ENCODE data around the gene MSRB2. TPM values are rescaled to one million over a fixed set of nuclear protein-coding genes. Genes with fewer than 3 reads are reported as not detected.

The MSRB2 gene
- 20.3 and 29.8 TPM in 2 replicates for total RNA-seq

DNA sequence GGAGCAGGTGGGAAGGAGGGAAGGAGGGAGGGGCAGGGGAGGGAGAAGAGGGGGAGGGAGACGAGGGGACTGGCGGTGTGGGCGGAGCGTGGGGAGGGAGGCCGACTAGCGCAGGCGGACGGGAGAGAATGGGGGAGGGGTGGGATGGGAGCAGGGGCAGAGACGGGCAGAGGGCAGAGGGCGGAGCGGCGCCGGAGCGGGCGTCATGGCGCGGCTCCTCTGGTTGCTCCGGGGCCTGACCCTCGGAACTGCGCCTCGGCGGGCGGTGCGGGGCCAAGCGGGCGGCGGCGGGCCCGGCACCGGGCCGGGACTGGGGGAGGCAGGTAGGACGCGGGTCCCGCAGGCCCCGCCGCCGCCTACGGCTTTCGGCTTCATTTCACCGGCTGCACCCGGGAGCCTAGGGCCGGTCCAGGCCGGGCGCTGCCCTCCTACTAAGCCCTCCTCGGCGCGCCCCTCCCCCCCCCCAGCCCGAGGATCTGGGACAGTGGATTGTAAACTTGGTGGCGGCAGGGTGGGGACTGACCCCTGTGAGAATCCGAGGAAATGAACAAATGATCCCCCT is at the start of gene MSRB2:
MSRB2 (plus strand) TSS at position 176 of the 562 bp plus-strand sequence; CDS start at position 206, 30 bp downstream.

Other genes with a start within 250 kb of the MSRB2 start
- gene ARMC3, start 167.5 kb upstream of the MSRB2 start, total RNA-seq = not detected in 2 replicates
- gene PTF1A, start 96.7 kb downstream of the MSRB2 start, total RNA-seq = not detected in 2 replicates
- not detected in 2 replicates for gene C10orf67, start 249.2 kb downstream of the MSRB2 start, total RNA-seq

Data from pericardium fibroblast (primary cell).